OCI-LY3 (cell line): ENCODE results near the gene MCC.
A peak's percentile ranks its signal among the peaks of the same experiment; 100 is the strongest.

Experiments used
- H2AFZ ChIP-seq: fragments of 200-600, 300-600 bp; shearing (Covaris generic); 2 replicates; pipeline ENCODE4 v1.6.0; 2014; ENCODE audit warnings: antibody characterized with exemption, low read depth, low read length
- H3K27ac ChIP-seq: fragments of 200-600, 300-600 bp; sonication (generic); 2 replicates; pipeline ENCODE4 v1.5.1; 2014; ENCODE audit warnings: mild to moderate bottlenecking, low read length, moderate library complexity, mixed read lengths
- H3K27me3 ChIP-seq: fragments of 200-600, 300-600 bp; sonication (generic); 2 replicates; pipeline ENCODE4 v1.6.1; 2014; ENCODE audit warnings: low read depth, low read length, mixed read lengths
- H3K36me3 ChIP-seq: fragments of 200-600, 300-600 bp; sonication (generic); replicated peaks from 2 replicates; pipeline ENCODE3; 2014; ENCODE audit warnings: low read depth, low read length, mixed read lengths
- H3K4me1 ChIP-seq: fragments of 300-600, 200-600 bp; sonication (generic); 2 replicates; pipeline ENCODE4 v1.6.1; 2014; ENCODE audit warnings: low read length, mixed read lengths
- H3K4me2 ChIP-seq: fragments of 200-600, 300-600 bp; sonication (generic); 2 replicates; pipeline ENCODE4 v1.6.1; 2014; ENCODE audit warnings: low read length, mixed read lengths
- H3K4me3 ChIP-seq: fragments of 300-600, 200-600 bp; sonication (generic); 2 replicates; pipeline ENCODE4 v1.5.1; 2014; ENCODE audit warnings: antibody characterized with exemption, mild to moderate bottlenecking, low read length, moderate library complexity
- H3K79me2 ChIP-seq: fragments of 300-600, 200-600 bp; shearing (Covaris generic); 2 replicates; pipeline ENCODE4 v1.6.1; 2014; ENCODE audit warnings: mild to moderate bottlenecking, low read length, mixed read lengths
- H3K9ac ChIP-seq: fragments of 300-600, 200-600 bp; shearing (Covaris generic); 2 replicates; pipeline ENCODE4 v1.6.0; 2014; ENCODE audit warnings: mild to moderate bottlenecking, low read length, moderate library complexity
- H3K9me3 ChIP-seq: fragments of 200-600, 300-600 bp; shearing (Covaris generic); 2 replicates; pipeline ENCODE4 v1.6.1; 2014; ENCODE audit warnings: low read length, mixed read lengths; ENCODE audit not compliant: insufficient read depth
- H4K20me1 ChIP-seq: fragments of 200-600, 300-600 bp; sonication (generic); 2 replicates; pipeline ENCODE4 v1.6.1; 2016; ENCODE audit warnings: low read length, mixed read lengths; ENCODE audit not compliant: insufficient read depth
- CTCF ChIP-seq: fragments of 200-600, 300-600 bp; sonication (generic); IDR thresholded peaks from 2 replicates; pipeline ENCODE4 v1.5.1; 2014; ENCODE audit warnings: antibody characterized with exemption, low read length, low read depth
- EZH2phosphoT487 ChIP-seq: fragments of 200-600 bp; shearing (Covaris generic); IDR thresholded peaks from 2 replicates; pipeline ENCODE4 v1.6.1; 2018; ENCODE audit warnings: antibody characterized with exemption, mixed run types, low read depth

Gene MCC

GRCh38 chr5:113524927-113525326, 36.7 kb upstream of the MCC start:
- TF ChIP-seq CTCF (no peak), EZH2phosphoT487 (no peak)
- peaks cover 7% of the 10 kb centered on the region for H3K36me3 ChIP-seq
- H2AFZ ChIP-seq: no peak overlapping the region
- 0 out of 2 replicates have a peak overlapping the region, but pooled peaks have one; percentile 31 for H3K4me3 ChIP-seq
- peaks cover 46% of the 10 kb centered on the region for H3K4me1 ChIP-seq
- H4K20me1 ChIP-seq: no peaks in the 10 kb centered on the region
- peaks cover 62% of the 10 kb centered on the region for H3K79me2 ChIP-seq
- peak overlapping the region; percentile 48 for H3K4me2 ChIP-seq
- H3K9ac ChIP-seq: no peak overlapping the region
- peak overlapping the region; percentile 67 for H3K27ac ChIP-seq
- no peaks in the 10 kb centered on the region for H3K27me3 ChIP-seq
- no peaks in the 10 kb centered on the region for H3K9me3 ChIP-seq

DNA sequence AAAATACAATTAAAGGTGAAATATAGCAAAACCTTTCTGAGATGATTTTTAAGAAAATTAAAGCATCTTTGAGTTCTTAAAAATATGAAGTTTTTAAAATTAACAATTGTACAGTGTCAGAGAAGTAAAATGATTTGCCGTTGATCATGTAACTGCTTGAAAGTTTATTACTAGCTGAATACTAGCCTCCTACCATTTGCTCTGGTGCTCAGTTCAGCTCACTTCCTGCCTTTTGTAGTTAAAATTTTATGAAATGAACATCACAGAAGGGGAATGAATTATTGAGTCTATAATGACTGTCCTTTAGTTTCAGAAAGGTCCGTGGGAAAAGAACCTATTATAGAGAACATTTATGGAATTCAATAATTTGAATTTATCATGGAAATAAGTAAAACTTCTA, 34.9 kb upstream of the MCC start:
- no peak overlapping the region for H3K9ac ChIP-seq
- H3K36me3 ChIP-seq: peaks cover 7% of the 10 kb centered on the region
- H4K20me1 ChIP-seq: no peaks in the 10 kb centered on the region
- H3K27me3 ChIP-seq: no peaks in the 10 kb centered on the region
- TF ChIP-seq EZH2phosphoT487 (no peak), CTCF (no peak)
- no peak overlapping the region for H3K27ac ChIP-seq
- 0 out of 2 replicates have a peak overlapping the region, but pooled peaks have one; percentile 4 for H3K4me2 ChIP-seq
- no peak overlapping the region for H2AFZ ChIP-seq
- H3K9me3 ChIP-seq: no peaks in the 10 kb centered on the region
- peaks cover 46% of the 10 kb centered on the region for H3K4me1 ChIP-seq
- H3K4me3 ChIP-seq: no peak overlapping the region
- H3K79me2 ChIP-seq: peaks cover 74% of the 10 kb centered on the region

- Histone ChIP-seq H3K27me3 (no peaks in the 10 kb centered on the region), H3K27ac (no peak overlapping the region), H3K9me3 (no peaks in the 10 kb centered on the region), H3K79me2 (peaks cover 73% of the 10 kb centered on the region), H4K20me1 (no peaks in the 10 kb centered on the region), H3K36me3 (peaks cover 15% of the 10 kb centered on the region), H3K4me1 (peaks cover 46% of the 10 kb centered on the region), H3K4me2 (no peak overlapping the region), H3K4me3 (no peak overlapping the region), H2AFZ (no peak overlapping the region), H3K9ac (no peak overlapping the region)
- TF ChIP-seq CTCF: no peak
- no peak for TF ChIP-seq EZH2phosphoT487
Measured at GRCh38 chr5:113520899-113521298, 32.6 kb upstream of the MCC start.

- H3K27ac ChIP-seq: no peak overlapping the region
- peaks cover 73% of the 10 kb centered on the region for H3K79me2 ChIP-seq
- H3K9ac ChIP-seq: no peak overlapping the region
- H3K27me3 ChIP-seq: no peaks in the 10 kb centered on the region
- peaks cover 19% of the 10 kb centered on the region for H3K36me3 ChIP-seq
- no peak overlapping the region for H3K4me3 ChIP-seq
- no peak overlapping the region for H3K4me2 ChIP-seq
- H2AFZ ChIP-seq: no peak overlapping the region
- peaks cover 42% of the 10 kb centered on the region for H3K4me1 ChIP-seq
- no peaks in the 10 kb centered on the region for H4K20me1 ChIP-seq
- no peaks in the 10 kb centered on the region for H3K9me3 ChIP-seq
- TF ChIP-seq CTCF (no peak), EZH2phosphoT487 (no peak)
Measured at GRCh38 chr5:113520429-113520828, 32.2 kb upstream of the MCC start.
